ENCODE results near the gene HNRNPLL.

Gene HNRNPLL

DNA sequence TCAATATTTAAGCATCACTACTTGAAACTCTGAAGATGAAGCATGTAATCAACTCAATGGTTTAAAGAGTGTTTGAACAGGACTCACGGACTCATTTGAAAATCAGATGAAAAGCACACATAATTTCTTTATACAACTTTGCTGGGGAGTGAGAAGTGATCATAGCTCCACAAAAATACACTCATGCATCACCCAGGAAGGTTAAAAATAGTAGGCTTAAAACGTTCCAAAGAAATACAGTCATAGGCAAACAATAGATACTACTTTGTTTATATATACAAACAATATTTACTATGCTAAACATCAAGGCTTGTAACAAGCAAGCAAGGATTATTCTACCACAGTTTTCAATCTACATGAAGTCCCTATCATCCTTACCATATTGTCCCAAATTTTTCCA lies 11.6 kb downstream of the HNRNPLL start:
- DNase-seq: no peak

- DNase-seq: peak; percentile 43
Measured at GRCh38 chr2:38590053-38590452, 12.7 kb downstream of the HNRNPLL start.

DNA sequence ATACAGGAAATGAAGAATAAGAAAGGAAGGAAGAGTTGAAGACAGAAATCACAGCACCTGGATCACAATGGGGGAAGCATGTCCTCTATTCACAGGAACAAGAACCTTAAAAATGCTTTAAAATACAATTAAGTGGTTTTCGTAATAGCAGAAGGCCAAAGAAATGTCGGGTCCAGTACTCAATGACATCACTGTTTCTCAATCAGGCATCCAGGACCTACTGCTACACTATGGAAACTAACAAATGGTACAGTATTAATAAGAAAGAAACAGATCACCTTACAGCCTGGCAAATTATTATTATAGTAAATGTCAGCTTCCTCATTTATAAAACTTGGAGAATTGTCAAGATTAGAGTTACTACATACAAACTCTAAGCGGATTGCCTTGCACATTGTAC lies 15.8 kb downstream of the HNRNPLL start:
- DNase-seq: no peak

DNA sequence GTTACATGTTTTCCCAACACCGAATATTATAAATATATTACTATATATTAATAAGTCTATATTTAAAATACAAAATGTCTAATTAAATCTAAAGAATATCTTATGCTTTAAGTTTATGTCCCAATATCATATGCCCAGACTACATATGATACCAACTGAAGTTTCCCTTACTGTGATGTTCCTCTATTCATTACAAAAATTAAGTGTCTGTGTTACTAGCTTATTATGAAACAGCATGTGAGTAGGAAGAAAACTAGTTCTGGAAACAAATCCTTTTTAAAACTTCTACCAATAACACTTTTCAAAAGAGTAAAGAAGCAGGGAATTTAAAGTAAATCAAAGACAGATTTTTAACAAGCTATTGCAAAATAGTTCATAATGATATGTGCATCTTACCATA lies 17.8 kb downstream of the HNRNPLL start:
- no peak for DNase-seq

- no peak for DNase-seq
Measured at GRCh38 chr2:38583994-38584393, 18.7 kb downstream of the HNRNPLL start.

- no peak for DNase-seq
Measured at GRCh38 chr2:38583524-38583923, 19.2 kb downstream of the HNRNPLL start.

- DNase-seq: peak; percentile 86
Measured at GRCh38 chr2:38581193-38582147, 21.3 kb downstream of the HNRNPLL start.

- DNase-seq: no peak
Measured at GRCh38 chr2:38580115-38580636, 22.6 kb downstream of the HNRNPLL start.

DNA sequence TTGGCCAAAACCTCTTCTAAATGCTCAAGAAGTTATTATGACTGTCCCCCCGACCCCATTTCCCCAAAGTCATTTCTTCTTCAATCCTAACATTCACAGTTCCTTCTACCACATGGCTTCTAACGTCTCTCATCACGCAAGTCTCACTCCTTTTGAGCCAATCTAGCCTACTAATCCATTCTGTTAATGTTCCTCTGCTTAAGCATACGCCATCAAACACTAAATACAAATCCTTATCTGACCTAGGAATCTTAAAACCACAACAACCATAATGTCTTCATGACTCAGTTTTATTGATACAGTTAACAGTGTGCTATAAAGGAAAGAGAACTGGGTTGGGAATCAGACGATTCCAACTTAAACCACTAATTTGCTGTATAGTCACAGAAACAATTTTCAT lies 23.9 kb downstream of the HNRNPLL start:
- DNase-seq: no peak

DNA sequence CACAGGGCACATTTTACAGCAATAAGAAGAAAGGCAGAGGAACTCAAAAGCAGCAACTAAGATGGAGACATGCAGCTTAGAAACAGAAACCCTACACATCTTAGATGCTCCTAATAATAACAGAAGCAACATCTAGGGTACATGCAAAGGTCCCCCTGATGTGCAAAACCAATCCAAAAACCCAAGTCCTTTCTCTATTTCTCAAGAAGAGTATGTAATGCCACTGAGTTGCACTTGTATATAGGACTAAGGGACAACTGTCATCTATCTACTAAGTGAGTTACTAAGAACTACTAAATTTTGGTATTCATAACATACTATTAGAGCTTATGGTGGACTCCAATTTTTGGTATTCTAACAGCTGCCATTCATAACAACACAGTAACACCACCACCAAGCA lies 28.4 kb downstream of the HNRNPLL start:
- DNase-seq: no peak

GRCh38 chr2:38572167-38572566 lies 30.6 kb downstream of the HNRNPLL start:
- no peak for DNase-seq

DNA sequence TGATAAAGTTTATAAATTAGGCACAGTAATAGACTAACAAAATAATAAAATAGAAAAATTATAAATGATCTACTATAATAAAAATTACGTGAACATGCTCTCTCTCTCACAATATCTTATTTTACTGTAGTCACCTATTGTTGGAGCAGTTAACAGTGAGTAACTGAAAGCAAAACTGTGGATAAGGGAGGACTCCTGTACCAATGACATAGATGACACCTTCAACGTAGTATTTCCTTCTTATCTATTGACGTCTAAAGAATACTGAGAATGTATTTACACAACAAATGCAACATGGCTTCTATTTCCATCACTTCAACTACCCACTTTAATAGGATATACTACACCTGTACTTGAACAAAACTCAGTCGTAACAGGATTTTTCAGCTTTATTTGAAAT lies 31.5 kb downstream of the HNRNPLL start:
- DNase-seq: no peak

- no peak for DNase-seq
Measured at GRCh38 chr2:38568724-38569436, 33.8 kb downstream of the HNRNPLL start.

DNA sequence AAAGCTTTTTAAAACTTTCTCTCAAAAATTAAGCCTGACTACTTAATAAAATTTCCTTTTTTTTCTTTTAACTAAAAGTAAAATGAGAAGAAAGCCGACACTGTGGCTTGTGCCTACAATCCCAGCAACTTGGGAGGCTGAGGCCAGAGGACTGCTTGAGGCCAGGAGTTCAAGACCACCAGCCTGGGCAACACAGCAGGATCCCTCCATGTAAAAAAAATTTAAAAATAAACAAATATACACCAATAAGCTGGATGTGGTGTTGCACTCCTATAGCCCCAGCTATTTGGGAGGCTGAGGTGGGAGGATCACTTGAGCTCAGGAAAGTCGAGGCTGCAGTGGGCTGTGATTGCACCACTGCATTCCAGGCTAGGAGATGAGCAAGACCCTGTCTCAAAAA lies 37.4 kb downstream of the HNRNPLL start:
- DNase-seq: no peak

DNA sequence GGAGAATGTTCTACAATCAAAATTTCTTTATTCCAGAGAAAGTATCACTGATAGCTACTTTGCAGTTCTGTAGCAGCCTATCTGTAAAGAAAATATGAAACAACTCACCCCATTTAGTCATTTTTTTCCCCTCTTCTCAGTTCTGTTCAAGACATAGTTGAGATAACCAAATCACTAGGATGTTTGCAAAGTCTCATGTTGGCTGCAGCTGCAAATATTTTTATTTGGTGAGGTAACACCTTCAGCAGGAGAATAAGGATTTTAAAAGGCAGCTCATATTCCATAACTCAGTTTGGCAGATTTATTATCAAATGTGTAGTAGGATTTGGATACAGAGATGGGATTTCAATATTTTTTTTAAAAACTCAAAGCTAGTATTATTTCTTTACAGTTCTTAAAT lies 41.0 kb downstream of the HNRNPLL start:
- no peak for DNase-seq

GRCh38 chr2:38560092-38560491 lies 42.6 kb downstream of the HNRNPLL start:
- no peak for DNase-seq

GRCh38 chr2:38557981-38558380 lies 44.7 kb downstream of the HNRNPLL start:
- DNase-seq: no peak

DNA sequence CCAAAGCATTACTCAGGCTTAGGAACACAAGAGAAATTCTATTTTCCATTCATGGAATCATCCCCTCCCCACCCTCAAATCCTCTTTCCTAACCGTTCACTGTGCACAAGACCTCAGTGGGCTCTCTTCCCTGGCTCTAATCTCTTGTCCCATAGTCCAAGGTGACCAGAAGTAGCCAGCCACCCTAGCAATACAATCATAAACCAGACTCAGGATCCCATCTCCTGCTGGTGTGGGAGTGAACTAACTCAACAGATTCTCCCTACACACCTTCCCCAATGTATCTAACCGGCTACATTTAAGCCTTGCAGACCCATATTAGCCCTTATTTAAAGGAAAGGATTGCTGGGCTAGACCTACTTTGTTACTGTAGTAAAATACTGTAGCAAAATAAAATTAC lies 45.5 kb downstream of the HNRNPLL start:
- no peak for DNase-seq

GRCh38 chr2:38556006-38556801 lies 46.5 kb downstream of the HNRNPLL start:
- no peak for DNase-seq

GRCh38 chr2:38554973-38555595 lies 47.6 kb downstream of the HNRNPLL start:
- no peak for DNase-seq

DNA sequence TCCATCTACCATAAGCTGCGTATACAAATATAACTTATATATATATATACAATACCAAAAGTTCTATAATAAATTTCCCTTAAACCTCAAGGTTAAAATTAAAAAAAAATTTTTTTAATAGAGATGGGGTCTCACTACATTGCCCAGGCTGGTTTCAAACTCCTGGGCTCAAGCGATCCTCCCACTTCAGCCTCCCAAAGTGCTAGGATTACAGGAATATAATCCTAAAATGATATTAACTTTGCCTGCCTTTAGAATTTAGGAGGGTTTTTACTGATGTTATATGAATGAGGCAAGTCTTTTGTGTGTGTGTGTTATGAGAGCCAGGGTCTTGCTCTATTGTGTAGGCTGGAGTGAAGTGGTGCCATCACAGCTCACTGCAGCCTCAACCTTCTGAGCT lies 49.2 kb downstream of the HNRNPLL start:
- DNase-seq: no peak

DNA sequence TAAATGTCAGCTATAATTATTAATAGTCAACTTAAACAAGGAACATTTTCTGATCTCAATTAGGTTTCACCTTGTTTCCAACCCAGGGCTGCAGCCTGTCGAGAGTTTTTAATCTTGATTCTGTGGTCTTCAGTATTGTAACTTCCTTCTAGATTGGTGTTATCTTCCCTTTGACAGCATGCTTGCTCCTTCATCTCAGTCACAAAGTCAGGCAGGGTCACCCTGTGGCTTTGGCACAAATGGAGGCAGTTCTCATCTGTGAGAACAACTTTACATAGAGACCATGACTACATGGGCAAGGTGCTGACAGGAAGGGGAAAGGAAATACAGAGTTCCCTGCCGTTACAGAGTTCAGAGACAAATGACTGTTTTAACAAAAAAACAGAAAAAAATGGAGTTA lies 50.5 kb downstream of the HNRNPLL start:
- no peak for DNase-seq

DNA sequence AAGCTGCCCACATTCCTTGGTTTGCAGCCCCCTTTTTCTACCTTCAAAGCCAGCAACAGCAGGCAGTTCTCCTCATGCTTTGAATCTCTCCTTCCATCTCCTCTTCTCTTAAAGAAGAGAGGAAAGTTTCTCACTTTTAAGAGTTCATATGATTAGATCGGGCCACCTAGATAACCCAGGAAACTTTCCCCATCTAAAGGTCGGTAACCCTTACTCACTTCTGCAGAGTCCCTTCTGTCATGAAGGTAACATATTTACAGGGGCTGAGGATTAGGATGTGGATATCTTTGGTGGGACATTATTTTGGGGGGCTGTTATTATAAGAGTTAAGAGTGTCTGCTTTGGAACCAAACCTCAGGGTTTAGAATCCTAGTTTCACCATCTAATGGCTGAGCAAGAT lies 51.0 kb downstream of the HNRNPLL start:
- DNase-seq: no peak
